ENCODE data around the gene DNAJC18.

- TF ChIP-seq POLR2A (IDR thresholded peaks at IDR 0.05; ENCODE audit: low read length) (no peak), GATA1 (IDR thresholded peaks at IDR 0.05; ENCODE audit: low read depth, low read length) (no peak)
Measured at GRCh38 chr5:139457653-139458306, 18.5 kb upstream of the DNAJC18 start.
